GM10248 (cell line): ENCODE data around the gene LRRC4C.

Experiments used
- CTCF ChIA-PET: fragments of 300-600 bp; sonication (Branson Sonifier 250); formaldehyde crosslinking; extraction: SDS; loops from one replicate; lab custom pipeline; 2021; ENCODE audit warnings: antibody characterized with exemption; lab: Yijun Ruan, JAX
- POLR2A ChIA-PET: fragments of 350-650 bp; sonication (Branson Sonifier 250); formaldehyde crosslinking; extraction: SDS; loops from one replicate; lab custom pipeline; 2020; ENCODE audit warnings: antibody characterized with exemption; lab: Yijun Ruan, JAX
- DNase-seq: peaks from one replicate; pipeline ENCODE4 v3.0.0; 2012; ENCODE audit errors: extremely low spot score
- TF ChIP-seq, protein P1 (sequence below): IDR thresholded peaks from 2 replicates; pipeline ENCODE4 v1.5.1; 2012; ENCODE audit warnings: mild to moderate bottlenecking, low read depth; ENCODE audit errors: extremely low read depth, missing control alignments, control extremely low read depth

LRRC4C gene

DNA sequence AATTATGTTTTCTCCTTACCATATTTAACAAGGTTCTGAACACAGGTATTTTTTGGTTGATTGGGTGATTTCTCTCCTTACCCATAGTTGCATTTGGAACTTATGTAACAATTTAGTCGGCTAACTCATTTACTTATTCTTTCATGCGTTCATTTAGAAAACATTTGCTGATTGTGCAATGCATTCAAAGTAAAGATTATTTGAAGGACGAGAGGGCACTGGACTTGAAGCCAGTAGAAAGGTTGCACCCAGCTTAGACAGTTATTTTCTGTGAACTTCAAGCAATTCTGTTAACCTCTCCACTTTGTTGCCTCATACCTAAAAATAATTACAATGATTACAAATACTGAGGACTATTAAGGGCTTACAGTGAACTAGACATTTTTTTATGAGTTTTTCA, 769.6 kb downstream of the LRRC4C start:
- ChIA-PET CTCF (interaction anchor here (0.9 kb wide), 1 partner anchor 23 kb away, joined by 3 read pairs; no protein-coding TSS in a partner anchor), POLR2A (no interaction called here)
- DNase-seq = no peak
- TF ChIP-seq, protein P1, sequence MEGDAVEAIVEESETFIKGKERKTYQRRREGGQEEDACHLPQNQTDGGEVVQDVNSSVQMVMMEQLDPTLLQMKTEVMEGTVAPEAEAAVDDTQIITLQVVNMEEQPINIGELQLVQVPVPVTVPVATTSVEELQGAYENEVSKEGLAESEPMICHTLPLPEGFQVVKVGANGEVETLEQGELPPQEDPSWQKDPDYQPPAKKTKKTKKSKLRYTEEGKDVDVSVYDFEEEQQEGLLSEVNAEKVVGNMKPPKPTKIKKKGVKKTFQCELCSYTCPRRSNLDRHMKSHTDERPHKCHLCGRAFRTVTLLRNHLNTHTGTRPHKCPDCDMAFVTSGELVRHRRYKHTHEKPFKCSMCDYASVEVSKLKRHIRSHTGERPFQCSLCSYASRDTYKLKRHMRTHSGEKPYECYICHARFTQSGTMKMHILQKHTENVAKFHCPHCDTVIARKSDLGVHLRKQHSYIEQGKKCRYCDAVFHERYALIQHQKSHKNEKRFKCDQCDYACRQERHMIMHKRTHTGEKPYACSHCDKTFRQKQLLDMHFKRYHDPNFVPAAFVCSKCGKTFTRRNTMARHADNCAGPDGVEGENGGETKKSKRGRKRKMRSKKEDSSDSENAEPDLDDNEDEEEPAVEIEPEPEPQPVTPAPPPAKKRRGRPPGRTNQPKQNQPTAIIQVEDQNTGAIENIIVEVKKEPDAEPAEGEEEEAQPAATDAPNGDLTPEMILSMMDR = no peak

DNA sequence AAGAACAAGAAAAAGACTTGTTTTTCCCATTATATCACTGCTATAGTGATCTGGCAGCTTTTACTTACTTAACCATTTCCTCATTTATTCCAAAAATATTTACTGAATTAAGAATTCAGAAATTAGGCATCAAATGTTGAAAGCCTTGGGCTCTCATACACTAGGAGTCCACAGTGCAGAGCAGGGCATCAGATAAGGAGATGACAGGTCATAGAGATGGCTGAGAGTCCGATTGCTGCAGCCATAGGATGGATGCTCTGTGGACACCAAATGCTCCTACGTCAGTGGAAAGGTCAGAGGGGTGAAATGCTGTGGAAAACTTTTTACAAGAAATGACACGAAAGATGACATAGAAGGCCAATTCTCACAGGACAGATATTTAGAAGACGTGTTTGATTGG, 771.1 kb downstream of the LRRC4C start:
- no peak for DNase-seq
- CTCF ChIA-PET = interaction anchor here (1.2 kb wide), 1 partner anchor 11 kb away, joined by 3 read pairs; no protein-coding TSS in a partner anchor
- TF ChIP-seq, protein P1 = no peak
- POLR2A ChIA-PET = no interaction called here

DNA sequence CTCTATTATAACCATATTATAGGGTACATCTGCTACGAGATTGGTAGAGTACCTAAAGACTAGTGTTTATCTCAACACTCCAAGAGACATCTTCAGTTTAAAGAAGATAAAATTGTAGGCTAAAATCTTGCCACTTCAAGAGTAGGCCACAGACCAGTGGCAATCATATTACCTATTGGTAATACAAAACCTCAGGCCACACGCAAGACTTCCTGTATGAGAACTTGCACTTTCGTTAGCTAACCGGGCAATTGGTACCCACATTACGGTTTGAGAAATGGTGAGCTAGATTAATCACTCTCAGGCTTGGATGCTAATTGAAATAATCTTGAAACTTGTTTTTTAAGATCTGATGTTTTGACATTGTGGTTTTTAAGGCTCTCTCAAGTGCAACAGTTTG, 772.7 kb downstream of the LRRC4C start:
- TF ChIP-seq, protein P1 = no peak
- ChIA-PET CTCF (no interaction called here), POLR2A (no interaction called here)
- no peak for DNase-seq

DNA sequence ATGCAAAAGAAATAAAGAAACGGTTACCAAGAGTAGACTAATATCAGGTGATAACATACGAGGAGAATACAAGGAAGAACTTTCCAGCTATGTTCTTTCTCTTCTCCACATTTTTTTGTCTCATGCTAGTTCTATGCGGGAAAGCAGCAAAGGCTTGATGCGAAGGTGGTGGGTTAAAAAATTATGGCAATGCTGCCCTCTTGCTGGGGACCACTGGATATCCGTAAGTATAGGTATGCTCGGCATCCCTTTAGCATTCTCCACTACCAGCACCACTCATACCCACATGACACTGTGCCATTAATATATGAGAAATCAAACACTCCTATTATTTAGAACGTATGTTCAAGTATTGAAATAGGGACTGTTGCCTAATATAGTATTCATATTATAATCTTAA, 776.4 kb downstream of the LRRC4C start:
- no peak for DNase-seq
- CTCF ChIA-PET = no interaction called here
- POLR2A ChIA-PET = no interaction called here
- TF ChIP-seq, protein P1 = no peak

DNA sequence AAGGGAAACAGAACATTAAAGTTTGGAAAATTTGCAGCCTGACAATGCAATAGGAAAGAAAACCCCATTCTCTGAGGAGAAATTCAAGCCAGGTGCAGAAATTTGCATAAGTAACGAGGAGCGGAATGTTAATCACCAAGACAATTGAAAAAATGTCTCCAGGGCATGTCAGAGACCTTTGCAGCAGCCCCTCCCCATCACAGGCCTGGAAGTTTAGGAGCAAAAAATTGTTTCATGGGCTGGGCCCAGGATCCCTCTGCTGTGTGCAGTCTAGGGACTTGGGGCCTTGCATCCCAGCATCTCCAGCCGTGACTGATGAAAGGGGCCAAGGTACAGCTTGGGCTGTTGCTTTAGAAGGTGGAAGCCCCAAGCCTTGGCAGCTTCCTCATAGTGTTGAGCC, 780.2 kb downstream of the LRRC4C start:
- TF ChIP-seq, protein P1 = no peak
- no peak for DNase-seq
- ChIA-PET POLR2A (no interaction called here), CTCF (interaction anchor here (0.8 kb wide), 1 partner anchor 42 kb away, joined by 3 read pairs; no protein-coding TSS in a partner anchor)

DNA sequence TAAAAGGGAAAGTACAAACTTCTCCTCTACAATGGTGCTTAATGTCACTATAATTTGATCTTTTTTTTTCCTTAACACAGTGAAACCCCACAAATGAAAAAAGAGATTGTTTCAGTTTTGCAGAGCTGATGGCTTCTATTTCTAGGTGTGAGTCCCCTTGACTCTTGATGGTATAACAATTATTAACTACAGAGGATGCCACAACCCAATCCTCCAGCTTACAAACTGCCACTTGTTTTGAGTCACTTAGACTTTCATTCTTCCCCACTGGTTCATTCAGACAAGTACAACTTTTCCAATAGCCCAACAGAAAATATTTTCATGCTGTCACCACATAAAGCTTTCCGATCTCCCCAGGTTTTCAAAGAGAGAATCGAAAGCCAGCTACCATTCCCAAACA, 812.2 kb downstream of the LRRC4C start:
- ChIA-PET POLR2A (no interaction called here), CTCF (interaction anchor here (1.2 kb wide), 1 partner anchor 11 kb away, joined by 3 read pairs; no protein-coding TSS in a partner anchor)
- DNase-seq = no peak

More for the DNA sequence above, 812.2 kb downstream of the LRRC4C start:
- TF ChIP-seq, protein P1 = no peak
